HUDEP-2 (cell line): ENCODE results near the gene DNMT1.
A peak's percentile ranks its signal among the peaks of the same experiment; 100 is the strongest.
"Not testable (repeated sequence)": the region's sequence is repeated elsewhere in the genome, so short reads cannot be mapped to it uniquely, and the experiment has no call there.

ENCODE experiments used
- DNase-seq, 76 experiments: peaks; one replicate each; lab custom pipeline; 2025; ENCODE audit not compliant: unreplicated experiment in 76 of 76; lab: John Stamatoyannopoulos, UW

DNMT1 gene

DNA sequence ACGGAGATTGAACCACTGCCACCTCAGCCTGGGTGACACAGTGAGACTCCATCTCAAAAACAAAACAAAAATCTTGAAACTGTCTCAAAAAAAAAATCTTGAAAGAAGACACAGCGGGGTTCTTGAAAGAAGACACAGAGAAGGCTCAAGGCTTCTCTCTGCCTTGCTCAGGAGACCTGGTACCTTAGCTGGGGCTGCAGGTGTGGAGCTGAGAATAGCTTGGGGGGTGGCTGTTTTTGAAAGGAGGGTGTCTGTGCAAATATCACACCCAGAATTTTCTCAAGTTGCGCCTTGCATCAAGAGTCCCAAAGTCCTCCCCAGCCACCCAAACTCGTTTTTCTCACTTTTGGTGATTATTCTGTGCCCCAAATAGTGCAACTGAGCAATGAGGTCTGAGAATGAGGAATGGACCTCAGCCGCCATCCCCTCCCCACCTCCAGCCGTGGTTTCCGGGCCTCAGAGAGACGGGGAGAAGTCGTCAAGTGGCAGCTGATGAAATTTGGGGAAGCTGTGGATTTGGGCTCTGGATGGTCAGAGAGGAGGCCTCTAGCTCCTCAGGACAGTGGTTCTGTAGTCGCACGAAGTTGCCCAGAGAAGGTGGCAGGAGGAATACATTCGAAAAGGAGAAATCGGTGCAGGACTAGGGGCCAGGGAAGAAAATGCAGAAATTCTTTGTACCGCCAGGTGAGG is 27.6 kb upstream of the DNMT1 start:
- DNase-seq: no peak

DNA sequence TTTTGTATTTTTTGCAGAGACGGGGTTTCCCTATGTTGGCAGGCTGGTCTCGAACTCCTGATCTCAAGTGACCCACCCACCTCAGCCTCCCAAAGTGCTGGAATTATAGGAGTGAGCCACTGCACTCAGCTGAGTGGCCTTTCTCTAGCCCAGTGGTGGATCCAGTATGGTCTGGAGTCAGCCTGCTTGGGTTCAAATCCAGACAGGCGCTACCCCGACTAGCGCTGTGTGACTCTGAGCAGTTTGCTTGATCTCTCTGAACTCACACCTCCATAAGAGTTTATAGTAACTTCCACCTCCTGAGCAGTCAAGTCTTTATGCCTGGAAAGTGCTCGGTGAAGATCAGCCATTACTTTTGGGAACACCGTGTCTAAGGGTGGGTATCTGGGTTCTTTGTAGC is 25.9 kb upstream of the DNMT1 start:
- no peak for DNase-seq

DNA sequence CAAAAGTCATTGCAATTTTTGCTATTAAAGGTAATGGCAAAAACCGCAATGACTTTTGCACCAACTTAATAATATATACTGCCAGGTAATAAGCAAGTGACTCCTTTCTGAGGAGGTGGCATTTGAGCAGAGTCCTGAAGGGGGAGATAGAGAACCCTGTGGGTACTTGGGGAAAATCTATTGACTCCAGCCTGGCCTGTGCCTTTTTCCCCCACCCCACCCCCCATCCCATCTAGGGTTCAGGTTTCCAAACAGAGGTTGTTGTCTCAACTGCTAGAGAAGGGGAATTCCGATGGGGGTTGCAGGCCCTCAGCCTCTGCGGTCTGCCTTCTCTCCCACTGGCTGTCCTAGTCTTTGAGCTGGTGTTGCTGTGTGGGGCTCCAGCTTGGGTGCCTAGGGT is 24.9 kb upstream of the DNMT1 start:
- DNase-seq: peak in 15 of 76 experiments; percentile 11 to 59 (median 26)

DNA sequence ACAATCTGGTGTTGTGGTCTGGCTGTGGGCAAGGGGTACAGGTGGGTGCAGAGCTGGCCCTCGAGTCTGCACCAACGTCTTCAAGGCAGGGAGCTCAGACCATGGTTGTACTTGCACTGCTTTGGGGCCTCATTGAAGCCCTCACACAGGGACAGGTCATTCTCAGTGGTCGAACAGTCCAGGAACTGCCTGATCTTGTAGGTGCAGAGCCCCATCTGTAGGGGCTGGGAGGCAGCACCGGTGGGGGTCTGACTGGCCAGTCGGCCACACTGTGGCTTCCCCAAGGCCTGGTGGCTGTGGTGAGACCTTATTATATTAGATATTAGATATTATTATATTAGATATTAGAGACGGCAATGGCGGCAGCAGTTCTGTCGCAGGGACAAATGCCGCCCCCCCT is 22.3 kb upstream of the DNMT1 start:
- no peak for DNase-seq

DNA sequence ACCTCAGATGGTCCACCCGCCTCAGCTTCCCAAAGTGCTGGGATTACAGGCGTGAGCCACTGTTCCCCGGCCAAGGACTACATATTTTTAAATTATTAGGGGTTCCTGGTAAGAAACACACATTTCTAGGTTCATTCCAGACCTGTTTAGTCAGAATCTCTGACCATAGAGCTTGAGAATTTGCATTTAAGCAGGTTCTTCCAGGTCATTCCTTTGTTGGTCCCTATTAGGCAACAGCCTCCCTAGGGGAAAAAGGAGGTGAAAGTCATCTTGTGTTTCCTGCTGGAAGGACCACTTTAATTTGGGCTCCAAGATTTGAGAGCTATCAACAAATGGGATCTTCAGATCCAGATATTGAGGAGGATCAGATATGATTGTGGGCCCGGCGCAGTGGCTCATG is 20.0 kb upstream of the DNMT1 start:
- DNase-seq: no peak

DNA sequence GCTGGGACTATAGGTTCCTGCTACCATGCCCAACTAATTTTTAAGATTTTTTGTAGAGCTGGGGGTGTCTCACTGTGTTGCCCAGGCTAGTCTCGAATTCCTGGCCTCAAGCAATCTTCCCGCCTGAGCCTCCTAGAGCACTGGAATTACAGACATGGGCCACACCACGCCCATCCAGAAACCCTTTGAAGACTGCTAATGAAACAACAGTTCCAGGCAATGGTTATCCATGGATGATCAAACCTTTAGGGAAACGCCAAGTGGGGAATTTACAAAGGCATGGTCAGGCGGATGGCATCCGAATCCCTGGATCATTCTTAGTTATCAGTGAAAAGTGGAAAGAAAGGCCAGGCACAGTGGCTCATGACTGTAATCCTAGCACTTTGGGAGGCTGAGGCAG is 16.9 kb upstream of the DNMT1 start:
- DNase-seq: no peak

DNA sequence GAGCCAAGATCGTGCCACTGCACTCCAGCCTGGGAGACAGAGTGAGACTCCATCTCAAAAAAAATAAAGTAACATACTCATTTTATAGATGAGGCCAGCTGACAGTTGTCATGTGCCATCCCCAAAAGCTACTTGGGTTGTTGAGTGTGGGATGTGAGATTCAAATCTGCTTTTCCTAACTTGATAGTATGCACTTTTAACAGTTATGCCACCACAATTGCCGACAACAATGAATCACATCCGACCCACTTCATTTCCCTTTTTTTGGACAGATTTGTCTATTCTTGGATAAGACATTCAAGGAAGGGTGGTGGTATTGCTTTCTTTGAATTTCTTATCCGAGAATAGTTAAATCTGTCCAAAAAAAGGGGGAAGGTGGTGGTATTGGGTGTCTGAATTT is 16.3 kb upstream of the DNMT1 start:
- no peak for DNase-seq

DNA sequence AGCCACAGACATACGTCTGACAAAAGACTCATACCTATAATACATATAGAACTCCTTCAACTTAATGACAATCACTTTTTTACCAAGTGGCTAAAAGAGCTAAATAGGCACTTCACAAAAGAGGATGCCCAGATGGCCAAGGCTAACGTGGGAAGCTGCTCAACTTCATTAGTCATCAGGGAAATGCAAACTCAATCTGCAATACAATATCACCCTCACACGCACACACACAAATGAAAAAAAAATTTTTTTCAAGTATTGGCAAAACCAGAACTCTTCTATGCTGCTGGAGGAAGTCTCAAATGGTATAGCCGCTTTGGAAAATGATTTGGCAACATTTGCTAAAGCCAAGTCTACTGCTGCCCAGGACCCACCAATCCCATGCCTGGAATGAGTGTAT is 14.6 kb upstream of the DNMT1 start:
- no peak for DNase-seq

DNA sequence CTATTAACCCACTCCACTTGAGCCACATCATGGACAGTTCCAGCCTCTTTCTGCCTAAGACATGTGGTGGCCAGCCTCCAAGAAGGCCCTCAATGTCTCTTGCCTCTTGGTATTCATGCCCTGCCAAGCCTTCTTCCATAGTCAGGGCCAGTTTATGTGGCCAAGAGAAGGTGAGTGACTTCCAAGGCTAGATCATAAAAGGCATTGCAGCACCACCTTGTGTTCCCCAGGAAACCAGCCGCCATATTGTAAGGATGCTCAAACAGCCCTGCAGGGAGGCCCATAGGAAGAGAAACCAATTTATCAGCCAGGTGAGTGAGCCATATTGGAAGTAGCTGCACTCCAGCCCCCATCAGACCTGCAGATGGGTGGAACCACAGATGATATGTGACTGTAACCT is 12.3 kb upstream of the DNMT1 start:
- no peak for DNase-seq

DNA sequence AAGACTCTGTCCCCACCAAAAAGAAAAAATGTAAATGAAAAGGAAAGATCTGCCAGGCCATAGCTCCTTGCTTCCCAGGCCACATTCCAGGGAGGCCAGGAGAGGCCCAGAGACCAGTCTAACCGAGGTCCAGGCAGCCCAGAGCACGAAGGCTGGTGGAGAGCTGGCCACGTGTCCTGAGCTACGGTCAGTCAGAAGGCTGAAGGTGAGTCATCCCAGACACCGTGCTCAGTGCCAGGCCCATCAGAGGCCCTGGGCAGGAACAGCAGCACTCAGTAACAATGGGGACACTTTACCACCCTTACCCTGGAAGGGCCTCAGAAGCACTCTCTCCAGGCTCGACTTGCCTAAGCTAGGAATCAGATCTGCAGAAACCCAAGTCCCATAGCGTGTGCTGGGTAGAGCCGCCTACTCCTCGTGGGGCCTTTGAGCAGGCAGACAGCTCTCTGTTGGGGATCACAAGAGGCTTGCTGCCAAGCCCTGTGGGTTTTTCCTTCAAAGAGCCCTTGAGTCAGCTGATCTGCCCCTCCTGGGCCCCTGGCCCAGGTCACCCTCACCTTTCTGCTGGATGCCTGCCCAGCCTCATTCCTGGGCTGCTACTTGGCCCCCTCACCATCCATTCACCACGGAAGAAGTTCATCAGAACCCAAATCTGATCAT is 11.6 kb upstream of the DNMT1 start:
- no peak for DNase-seq

DNA sequence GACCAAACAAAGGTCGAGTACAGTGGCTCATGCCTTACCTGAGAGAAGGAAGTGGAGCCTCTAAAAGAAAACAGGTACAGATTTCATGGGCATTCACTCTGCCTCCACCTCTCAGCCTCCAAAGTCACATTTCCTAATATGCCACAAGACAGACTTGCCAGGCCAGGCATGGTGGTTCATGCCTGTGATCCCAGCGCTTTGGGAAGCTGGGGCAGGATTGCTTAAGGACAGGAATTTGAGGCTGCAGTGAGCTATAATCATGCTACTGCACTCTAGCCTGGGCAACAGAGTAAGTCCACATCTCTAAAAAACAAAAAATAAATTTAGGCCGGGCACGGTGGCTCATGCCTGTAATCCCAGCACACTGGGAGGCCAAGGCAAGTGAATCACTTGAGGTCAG is 10.9 kb upstream of the DNMT1 start:
- no peak for DNase-seq

DNA sequence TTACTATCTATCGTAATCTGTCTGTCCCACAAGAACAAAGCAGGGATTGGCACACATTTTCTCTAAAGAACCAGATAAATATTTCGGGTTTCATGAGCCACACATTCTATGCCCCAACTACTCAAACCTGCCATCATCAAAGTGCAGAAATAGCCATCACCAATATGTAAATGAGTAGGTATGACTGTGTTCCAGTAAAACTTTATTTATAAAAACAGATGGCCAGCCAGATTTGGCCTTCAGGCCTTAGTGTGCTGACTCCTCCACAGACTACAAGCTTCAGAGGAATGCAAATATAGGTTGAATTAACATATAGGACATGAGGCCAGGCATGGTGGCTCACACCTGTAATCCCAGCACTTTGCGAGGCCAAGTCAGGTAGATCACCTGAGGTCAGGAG is 8.9 kb upstream of the DNMT1 start:
- DNase-seq: no peak

DNA sequence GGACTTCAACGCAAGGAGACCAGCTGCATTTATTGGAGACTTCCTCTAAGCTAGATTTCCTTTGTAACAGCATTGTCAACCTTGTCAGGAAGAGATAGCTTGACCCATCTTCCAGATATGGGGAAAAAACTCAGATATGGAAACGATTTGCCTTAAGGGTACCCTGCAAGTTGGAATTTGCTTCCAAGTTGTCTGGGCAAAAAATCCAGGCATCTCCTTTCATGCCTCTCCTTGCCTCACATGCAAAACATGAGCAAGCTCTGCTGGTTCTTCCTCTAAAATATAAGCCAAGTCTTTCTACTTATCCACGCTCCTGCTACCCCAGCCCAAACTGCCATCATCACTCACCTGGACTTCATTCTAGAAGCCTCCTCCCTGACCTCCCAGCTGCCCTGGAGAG is 6.4 kb upstream of the DNMT1 start:
- DNase-seq: no peak

DNA sequence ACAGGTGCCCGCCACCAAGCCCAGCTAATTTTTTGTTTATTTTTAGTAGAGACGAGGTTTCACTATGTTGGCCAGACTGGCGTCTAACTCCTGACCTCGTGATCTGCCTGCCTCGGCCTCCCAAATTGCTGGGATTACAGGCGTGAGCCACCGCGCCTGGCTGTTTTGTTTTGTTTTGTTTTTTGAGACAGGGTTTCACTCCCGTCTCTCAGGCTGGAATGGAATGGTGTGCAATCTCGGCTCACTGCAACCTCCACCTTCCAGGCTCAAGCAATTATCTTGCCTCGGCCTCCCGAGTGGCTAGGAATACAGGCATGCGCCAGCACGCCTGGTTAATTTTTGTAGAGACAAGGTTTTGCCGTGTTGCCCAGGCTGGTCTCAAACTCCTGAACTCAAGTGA is 5.3 kb upstream of the DNMT1 start:
- DNase-seq: not testable (repeated sequence)

DNA sequence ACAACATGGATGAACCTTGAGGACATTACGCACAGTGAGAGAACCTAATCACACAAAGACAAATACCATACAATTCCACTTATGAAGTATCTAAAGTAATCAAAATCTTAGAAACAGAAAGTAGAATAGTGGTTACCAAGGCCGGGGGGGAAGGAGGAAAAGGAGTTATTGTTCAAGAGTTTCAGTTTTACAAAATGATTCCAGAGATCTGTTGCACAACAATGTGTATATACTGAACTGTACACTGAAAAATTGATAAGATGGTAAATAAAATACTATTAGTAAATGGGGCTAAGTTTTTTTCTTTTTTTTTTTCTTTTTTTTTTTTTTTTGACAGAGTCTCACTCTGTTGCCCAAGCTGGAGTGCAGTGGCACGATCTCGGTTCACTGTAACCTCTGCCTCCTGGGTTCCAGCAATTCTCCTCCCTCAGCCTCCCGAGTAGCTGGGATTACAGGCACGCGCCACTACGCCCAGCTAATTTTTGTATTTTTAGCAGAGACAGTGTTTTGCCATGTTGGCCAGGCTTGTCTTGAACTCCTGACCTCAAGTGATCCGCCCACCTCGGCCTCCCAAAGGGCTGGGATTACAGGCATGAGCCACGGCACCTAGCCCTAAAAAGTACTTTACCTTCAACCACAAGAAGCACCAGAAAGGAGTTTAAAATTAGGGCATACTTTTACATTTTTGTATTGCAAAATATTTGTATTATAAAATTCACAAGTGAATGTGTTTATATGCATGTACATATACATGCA is 4.3 kb upstream of the DNMT1 start:
- not testable (repeated sequence) for DNase-seq

DNA sequence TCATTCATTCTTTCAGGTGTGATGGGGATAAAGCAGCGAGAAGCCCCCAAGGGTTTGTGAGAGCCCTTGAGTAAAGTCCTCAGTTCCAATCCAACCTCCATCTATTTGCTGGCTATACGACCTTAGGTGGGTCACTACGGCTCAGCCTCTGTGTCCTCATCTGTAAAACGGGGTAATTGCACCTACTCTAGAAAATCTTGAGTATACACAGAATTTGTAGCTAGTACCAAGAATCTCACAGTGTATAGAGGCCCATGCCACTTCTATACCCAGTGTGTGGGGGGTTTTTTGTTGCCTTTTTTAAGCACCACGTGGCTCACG is 406 bp upstream of the DNMT1 start:
- DNase-seq: no peak

DNA sequence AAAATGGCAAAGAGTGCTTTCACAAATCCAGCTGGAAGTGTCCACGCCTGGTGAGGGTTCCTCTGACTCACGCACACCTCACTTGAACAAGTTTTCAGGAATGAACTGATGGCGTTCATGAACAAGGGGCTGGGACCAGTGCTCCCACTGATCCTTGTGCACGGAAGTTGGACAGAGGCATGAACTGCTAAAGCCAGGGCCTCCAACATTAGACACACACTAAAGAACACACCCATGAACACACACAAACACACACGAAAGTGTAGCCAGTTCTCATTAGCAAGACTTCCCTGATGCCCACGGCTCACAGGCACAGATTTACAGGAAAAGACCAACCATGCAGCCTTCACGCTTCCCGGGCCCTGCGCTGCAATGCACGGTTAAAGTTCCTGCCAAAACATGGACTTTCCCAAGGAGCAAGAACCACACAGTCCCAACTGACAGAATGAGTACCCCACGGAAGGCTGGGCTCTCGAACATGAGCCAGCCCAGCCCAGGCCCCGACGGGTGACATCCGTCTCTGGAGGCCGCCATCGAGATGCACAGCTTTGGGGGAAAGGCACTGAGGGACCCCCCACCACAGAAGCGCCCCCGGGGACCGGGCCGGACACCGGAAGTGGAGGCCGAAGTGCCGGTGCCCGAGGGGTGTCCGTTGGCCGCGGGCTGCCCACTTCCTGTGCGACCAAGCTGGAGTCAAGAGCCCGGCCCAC is 808 bp downstream of the DNMT1 start:
- DNase-seq: peak in 11 of 76 experiments; percentile 25 to 68 (median 49)

DNA sequence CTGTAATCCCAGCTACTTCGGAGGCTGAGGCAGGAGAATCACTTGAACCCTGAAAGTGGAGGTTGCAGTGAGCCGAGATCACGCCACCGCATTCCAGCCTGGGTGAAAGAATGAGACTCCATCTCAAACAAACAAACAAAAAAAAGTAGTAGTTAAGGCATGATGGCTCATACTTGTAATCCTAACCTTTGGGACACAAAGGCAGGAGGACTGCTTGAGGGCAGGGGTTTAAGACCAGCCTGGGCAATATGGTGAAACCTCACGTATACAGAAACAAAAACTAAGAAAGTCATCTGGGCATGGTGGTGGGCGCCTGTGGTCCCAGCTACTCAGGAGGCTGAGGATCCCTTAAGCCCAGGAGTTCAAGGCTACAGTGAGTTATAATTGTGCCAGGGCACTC is 1.8 kb downstream of the DNMT1 start:
- no peak for DNase-seq

DNA sequence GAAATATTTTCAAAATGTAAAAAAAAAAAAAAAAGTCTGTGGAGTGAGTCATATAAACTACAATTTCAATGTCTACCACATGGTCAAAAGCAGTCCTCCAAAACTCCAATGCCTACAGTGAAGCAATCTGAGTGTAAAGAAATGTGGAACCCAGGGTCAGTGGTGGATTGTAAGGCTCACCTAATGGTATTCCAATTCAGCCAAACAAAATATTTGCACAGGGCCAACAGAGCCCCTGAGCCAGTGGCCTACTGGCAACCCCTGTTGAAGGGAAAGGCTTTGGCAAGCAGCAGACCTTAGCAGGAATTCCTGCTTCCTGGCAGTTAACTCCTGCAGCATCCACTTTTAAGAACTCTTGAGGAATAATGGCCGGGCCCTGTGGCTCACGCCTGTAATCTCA is 3.4 kb downstream of the DNMT1 start:
- DNase-seq: no peak

DNA sequence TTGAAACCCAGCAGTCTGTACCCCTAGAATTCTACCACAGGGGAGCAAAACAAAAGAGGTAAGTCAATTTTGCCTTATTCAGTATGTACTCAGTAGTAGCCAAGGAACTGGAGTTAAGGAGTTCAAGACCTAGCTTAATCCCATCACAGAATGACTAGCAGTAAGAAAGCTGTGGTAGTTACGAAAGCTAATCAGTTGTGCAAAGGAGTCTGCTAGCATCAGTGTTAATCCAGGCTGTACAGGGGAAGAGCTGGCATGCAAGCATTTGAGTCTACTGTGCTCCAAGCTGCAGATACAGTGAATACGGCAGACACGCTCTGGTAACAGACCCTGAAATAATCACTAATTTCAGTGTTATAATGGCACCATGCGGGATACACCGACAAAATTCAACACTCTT is 4.7 kb downstream of the DNMT1 start:
- DNase-seq: no peak

DNA sequence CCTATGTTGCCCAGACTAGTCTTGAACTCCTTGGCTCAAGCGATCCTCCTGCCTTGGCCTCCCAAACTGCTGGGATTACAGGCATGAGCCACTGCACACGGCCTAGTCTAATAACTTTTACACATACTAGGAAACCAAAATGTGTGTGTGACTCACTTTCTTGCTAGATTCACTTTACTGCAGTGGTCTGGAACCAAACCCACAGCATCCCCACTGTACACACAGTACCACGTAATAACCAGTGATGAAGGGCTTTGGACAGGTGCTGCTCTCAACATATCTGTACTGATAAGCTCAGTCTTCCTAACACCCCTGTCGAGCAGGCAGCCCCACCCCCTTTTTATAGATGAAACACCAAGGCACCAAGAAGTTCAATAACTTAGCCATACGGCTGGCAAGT is 5.1 kb downstream of the DNMT1 start:
- no peak for DNase-seq

DNA sequence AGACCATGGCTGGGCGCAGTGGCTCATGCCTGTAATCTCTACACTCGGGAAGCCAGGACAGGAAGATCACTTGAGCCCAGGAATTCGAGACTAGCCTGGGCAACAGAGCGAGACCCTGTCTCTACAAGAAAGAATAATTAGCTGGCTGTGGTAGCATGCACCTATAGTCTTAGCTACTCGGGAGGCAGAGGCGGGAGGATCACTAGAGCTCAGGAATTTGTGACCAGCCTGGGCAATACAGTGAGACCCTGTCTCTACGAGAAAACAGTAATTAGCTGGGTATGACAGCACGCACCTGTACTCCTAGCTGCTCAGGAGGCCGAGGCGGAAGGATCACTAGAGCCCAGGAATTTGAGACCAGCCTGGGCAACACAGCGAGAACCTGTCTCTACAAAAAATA is 7.4 kb downstream of the DNMT1 start:
- DNase-seq: no peak
